Trophoblast cell (in vitro differentiated cells and primary cell): Measurements from ENCODE around the gene CD164.

Experiments used
- DNase-seq, 2 donors: peaks; one replicate each; pipeline ENCODE4 v3.0.0-alpha.2; 2016
- H2AFZ ChIP-seq: 2 replicates; pipeline ENCODE4 v1.6.1; 2013; ENCODE audit warnings: low read length, moderate library complexity, mild to moderate bottlenecking; ENCODE audit not compliant: insufficient read depth, poor library complexity
- H2AK5ac ChIP-seq: 2 replicates; pipeline ENCODE4 v1.6.1; 2013; ENCODE audit warnings: mild to moderate bottlenecking, low read length
- H2BK120ac ChIP-seq: 2 replicates; pipeline ENCODE4 v1.6.1; 2013; ENCODE audit warnings: low read length, mild to moderate bottlenecking, moderate library complexity; ENCODE audit not compliant: insufficient read depth, poor library complexity
- H2BK12ac ChIP-seq: 2 replicates; pipeline ENCODE4 v1.6.1; 2013; ENCODE audit warnings: mild to moderate bottlenecking, low read length, moderate library complexity
- H2BK5ac ChIP-seq: 2 replicates; pipeline ENCODE4 v1.6.1; 2013; ENCODE audit warnings: low read length, low read depth, moderate library complexity, mild to moderate bottlenecking; ENCODE audit not compliant: poor library complexity
- H3K14ac ChIP-seq: 2 replicates; pipeline ENCODE4 v1.6.1; 2013; ENCODE audit warnings: mild to moderate bottlenecking, low read length
- H3K18ac ChIP-seq: 2 replicates; pipeline ENCODE4 v1.6.1; 2013; ENCODE audit warnings: mild to moderate bottlenecking, low read length
- H3K23ac ChIP-seq: 2 replicates; pipeline ENCODE4 v1.6.1; 2013; ENCODE audit warnings: low read length
- H3K27ac ChIP-seq: 2 replicates; pipeline ENCODE4 v1.5.1; 2013; ENCODE audit warnings: low read depth, mild to moderate bottlenecking, inconsistent platforms, low read length, moderate library complexity
- H3K27me3 ChIP-seq: 2 replicates; pipeline ENCODE4 v1.6.1; 2013; ENCODE audit warnings: inconsistent platforms, mild to moderate bottlenecking, low read length, moderate library complexity; ENCODE audit not compliant: insufficient read depth
- H3K36me3 ChIP-seq, 2 experiments: 1 replicate in 1 of 2; 2 replicates in 1 of 2; pipeline ENCODE4 v1.6.1; 2013; ENCODE audit warnings: low read length in 2 of 2, mild to moderate bottlenecking in 2 of 2, moderate library complexity in 1 of 2; ENCODE audit not compliant: insufficient read depth in 2 of 2, control insufficient read depth in 1 of 2
- H3K4ac ChIP-seq: 2 replicates; pipeline ENCODE4 v1.6.1; 2013; ENCODE audit warnings: low read depth, mild to moderate bottlenecking, low read length, moderate library complexity
- H3K4me1 ChIP-seq, 2 experiments: 1 replicate in 1 of 2; 2 replicates in 1 of 2; pipeline ENCODE4 v1.6.1; 2013; ENCODE audit warnings: low read length in 2 of 2, mild to moderate bottlenecking in 2 of 2, moderate library complexity in 1 of 2; ENCODE audit not compliant: insufficient read depth in 2 of 2, control insufficient read depth in 1 of 2
- H3K4me2 ChIP-seq: 2 replicates; pipeline ENCODE4 v1.6.1; 2013; ENCODE audit warnings: inconsistent platforms, mild to moderate bottlenecking, low read length, moderate library complexity
- H3K4me3 ChIP-seq: 2 replicates; pipeline ENCODE4 v1.5.1; 2013; ENCODE audit warnings: mild to moderate bottlenecking, low read depth, low read length, inconsistent platforms
- H3K79me1 ChIP-seq: one replicate; pipeline ENCODE4 v1.6.1; 2013; ENCODE audit warnings: low read length
- H3K79me2 ChIP-seq: 2 replicates; pipeline ENCODE4 v1.6.1; 2013; ENCODE audit warnings: low read length, mild to moderate bottlenecking; ENCODE audit not compliant: control insufficient read depth, insufficient read depth, poor library complexity
- H3K9ac ChIP-seq: 2 replicates; pipeline ENCODE4 v1.6.1; 2013; ENCODE audit warnings: mild to moderate bottlenecking, low read length
- H3K9me3 ChIP-seq: 2 replicates; pipeline ENCODE4 v1.6.1; 2013; ENCODE audit warnings: low read depth, mild to moderate bottlenecking, control low read depth, inconsistent platforms, low read length; ENCODE audit not compliant: insufficient read depth
- H4K12ac ChIP-seq: 2 replicates; pipeline ENCODE4 v1.6.1; 2013; ENCODE audit warnings: low read depth, mild to moderate bottlenecking, low read length, moderate library complexity
- H4K8ac ChIP-seq: 2 replicates; pipeline ENCODE4 v1.6.1; 2013; ENCODE audit warnings: low read depth, mild to moderate bottlenecking, low read length, moderate library complexity
- H4K91ac ChIP-seq: one replicate; pipeline ENCODE4 v1.6.1; 2013; ENCODE audit warnings: low read depth, mild to moderate bottlenecking, low read length, moderate library complexity
- WGBS: extraction: QIAGEN DNeasy Blood & Tissue Kit; methylation state at CpG from one replicate; pipeline ENCODE4 v1.1.7; 2013; ENCODE audit warnings: missing lambda C conversion rate; ENCODE audit not compliant: insufficient read length, insufficient coverage; ENCODE audit errors: extremely low coverage; 5-methylcytosine and 5-hydroxymethylcytosine counted together

Gene CD164

DNA sequence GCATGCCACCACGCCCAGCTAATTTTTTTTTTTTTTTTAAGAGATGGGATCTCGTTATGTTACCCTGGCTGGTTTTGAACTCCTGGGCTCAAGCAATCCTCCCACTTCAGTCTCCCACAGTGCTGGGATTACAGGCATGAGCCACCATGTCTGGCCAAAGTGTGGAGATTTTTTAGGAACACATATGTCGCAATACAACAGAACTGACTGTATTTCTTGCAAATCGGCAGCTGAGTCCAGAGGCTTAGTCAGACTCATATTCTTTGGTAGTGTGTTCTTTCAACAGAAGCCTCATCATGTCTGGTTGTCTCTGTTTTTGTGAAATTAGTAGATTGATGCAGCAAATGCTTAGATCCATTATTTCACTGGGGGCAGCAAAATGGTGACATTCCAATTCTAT lies 23.9 kb upstream of the CD164 start:
- H3K18ac ChIP-seq: no peak overlapping the region
- H3K79me1 ChIP-seq: no peaks in the 10 kb centered on the region
- H3K4me2 ChIP-seq: no peak overlapping the region
- no peak overlapping the region for H3K27ac ChIP-seq
- DNase-seq: peak in 1 of 2 donors; percentile 40
- H2AK5ac ChIP-seq: no peak overlapping the region
- H4K91ac ChIP-seq: no peak overlapping the region
- no peak overlapping the region for H4K8ac ChIP-seq
- WGBS: no CpG with 5 or more reads among the region's 4 CpGs
- no peaks in the 10 kb centered on the region for H3K79me2 ChIP-seq
- H3K14ac ChIP-seq: no peak overlapping the region
- H2BK120ac ChIP-seq: no peak overlapping the region
- H3K4me1 ChIP-seq: no peaks in the 10 kb centered on the region
- H3K36me3 ChIP-seq: no peaks in the 10 kb centered on the region
- no peak overlapping the region for H3K9ac ChIP-seq
- H2AFZ ChIP-seq: no peak overlapping the region
- no peak overlapping the region for H2BK5ac ChIP-seq
- H4K12ac ChIP-seq: no peak overlapping the region
- H3K4me3 ChIP-seq: no peak overlapping the region
- H3K9me3 ChIP-seq: no peaks in the 10 kb centered on the region
- no peaks in the 10 kb centered on the region for H3K27me3 ChIP-seq
- H3K23ac ChIP-seq: no peak overlapping the region
- H3K4ac ChIP-seq: no peak overlapping the region
- H2BK12ac ChIP-seq: no peak overlapping the region

- no peaks in the 10 kb centered on the region for H3K27me3 ChIP-seq
- no peak overlapping the region for H2BK5ac ChIP-seq
- H3K4me2 ChIP-seq: no peak overlapping the region
- no peak overlapping the region for H3K4ac ChIP-seq
- no peak overlapping the region for H2BK12ac ChIP-seq
- no peak overlapping the region for H3K27ac ChIP-seq
- peak in 1 of 2 donors; percentile 29 for DNase-seq
- H4K8ac ChIP-seq: no peak overlapping the region
- no peaks in the 10 kb centered on the region for H3K9me3 ChIP-seq
- H3K4me3 ChIP-seq: no peak overlapping the region
- no CpG with 5 or more reads among the region's 4 CpGs for WGBS
- no peak overlapping the region for H2BK120ac ChIP-seq
- H3K14ac ChIP-seq: no peak overlapping the region
- H3K36me3 ChIP-seq: no peaks in the 10 kb centered on the region
- H3K4me1 ChIP-seq: no peaks in the 10 kb centered on the region
- H4K91ac ChIP-seq: no peak overlapping the region
- H3K79me1 ChIP-seq: no peaks in the 10 kb centered on the region
- no peak overlapping the region for H3K23ac ChIP-seq
- H2AK5ac ChIP-seq: no peak overlapping the region
- no peak overlapping the region for H4K12ac ChIP-seq
- H3K18ac ChIP-seq: no peak overlapping the region
- H3K9ac ChIP-seq: no peak overlapping the region
- H3K79me2 ChIP-seq: no peaks in the 10 kb centered on the region
- H2AFZ ChIP-seq: no peak overlapping the region
Observed at GRCh38 chr6:109397020-109397419, 14.8 kb upstream of the CD164 start.

- Histone ChIP-seq H2BK12ac (no peak overlapping the region), H3K14ac (no peak overlapping the region), H3K4me3 (no peak overlapping the region), H4K8ac (no peak overlapping the region), H3K18ac (no peak overlapping the region), H3K9me3 (no peaks in the 10 kb centered on the region), H3K4me1 (no peaks in the 10 kb centered on the region), H3K79me2 (no peaks in the 10 kb centered on the region), H3K27me3 (no peaks in the 10 kb centered on the region), H3K9ac (no peak overlapping the region), H3K36me3 (no peaks in the 10 kb centered on the region), H3K4ac (no peak overlapping the region), H4K91ac (no peak overlapping the region), H3K79me1 (no peaks in the 10 kb centered on the region), H3K23ac (no peak overlapping the region), H2BK120ac (no peak overlapping the region), H3K27ac (no peak overlapping the region), H2AK5ac (no peak overlapping the region), H2BK5ac (no peak overlapping the region), H3K4me2 (no peak overlapping the region), H2AFZ (no peak overlapping the region), H4K12ac (no peak overlapping the region)
- no peak for DNase-seq
- WGBS: no CpG with 5 or more reads among the region's 12 CpGs
Observed at GRCh38 chr6:109396046-109396718, 13.9 kb upstream of the CD164 start.

DNA sequence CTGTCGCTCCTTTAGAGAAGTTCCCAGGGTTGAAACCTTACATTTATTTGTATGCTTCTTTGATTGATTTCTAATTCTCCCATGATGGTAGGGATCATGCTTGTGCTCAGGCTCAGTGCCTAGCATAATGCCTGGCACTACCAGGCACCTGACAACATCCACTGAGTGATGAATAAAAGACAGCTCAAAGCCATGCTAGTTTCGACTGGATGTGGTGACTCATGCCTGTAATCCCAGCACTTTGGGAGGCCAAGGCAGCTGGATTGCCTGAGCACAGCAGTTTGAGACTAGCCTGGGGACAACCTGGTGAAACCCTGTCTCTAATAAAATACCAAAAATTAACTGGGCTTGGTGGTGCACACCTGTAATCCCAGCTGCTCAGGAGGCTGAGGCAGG lies 11.6 kb upstream of the CD164 start:
- DNase-seq: peak; percentile 24 to 35
- Histone ChIP-seq H3K79me2 (no peaks in the 10 kb centered on the region), H2AK5ac (no peak overlapping the region), H2BK12ac (no peak overlapping the region), H3K4me3 (no peak overlapping the region), H3K9ac (no peak overlapping the region), H3K23ac (no peak overlapping the region), H3K14ac (no peak overlapping the region), H3K4me1 (no peaks in the 10 kb centered on the region), H2AFZ (no peak overlapping the region), H2BK5ac (no peak overlapping the region), H3K36me3 (no peaks in the 10 kb centered on the region), H4K91ac (no peak overlapping the region), H3K27ac (no peak overlapping the region), H3K4ac (no peak overlapping the region), H2BK120ac (no peak overlapping the region), H3K4me2 (no peak overlapping the region), H3K9me3 (no peaks in the 10 kb centered on the region), H3K79me1 (no peaks in the 10 kb centered on the region), H3K18ac (no peak overlapping the region), H4K12ac (no peak overlapping the region), H4K8ac (no peak overlapping the region), H3K27me3 (no peaks in the 10 kb centered on the region)
- WGBS: no CpG with 5 or more reads among the region's 2 CpGs
